Measurements from ENCODE around the gene AUTS2. TPM values are rescaled to one million over a fixed set of nuclear protein-coding genes. Genes with fewer than 3 reads are reported as not detected.

The AUTS2 gene
- total RNA-seq, 2 donors from 2014 or later: 8.6 TPM

- no peaks in the 10 kb centered on the region for H3K27me3 ChIP-seq
Observed at GRCh38 chr7:70098133-70098561, 499.9 kb downstream of the AUTS2 start.

GRCh38 chr7:70098905-70099672 is 500.8 kb downstream of the AUTS2 start:
- H3K36me3 ChIP-seq: no peaks in the 10 kb centered on the region
- H3K27ac ChIP-seq: peak overlapping the region in 1 of 2 donors; percentile 32
- no peak overlapping the region for H3K4me3 ChIP-seq
- H3K9me3 ChIP-seq: no peaks in the 10 kb centered on the region
- DNase-seq (ENCODE audit: low spot score): no peak
- TF ChIP-seq CTCF (IDR thresholded peaks at IDR 0.05): no peak
- no peaks in the 10 kb centered on the region for H3K27me3 ChIP-seq
- peaks cover 0 to 6% of the 10 kb centered on the region in 2 donors for H3K4me1 ChIP-seq

More at GRCh38 chr7:70098133-70098561, 499.9 kb downstream of the AUTS2 start:
- Histone ChIP-seq H3K4me1 (peaks cover 0 to 10% of the 10 kb centered on the region in 2 donors), H3K27ac (peak overlapping the region in 1 of 2 donors; percentile 32), H3K9me3 (no peaks in the 10 kb centered on the region), H3K36me3 (no peaks in the 10 kb centered on the region), H3K4me3 (no peak overlapping the region)
- TF ChIP-seq CTCF (IDR thresholded peaks at IDR 0.05): no peak
- DNase-seq (ENCODE audit: low spot score): no peak

- no peaks in the 10 kb centered on the region for H3K36me3 ChIP-seq
- no peak for DNase-seq (ENCODE audit: low spot score)
- H3K4me3 ChIP-seq: no peak overlapping the region
- no peak overlapping the region for H3K27ac ChIP-seq
- no peaks in the 10 kb centered on the region for H3K9me3 ChIP-seq
- H3K4me1 ChIP-seq: no peaks in the 10 kb centered on the region
- no peak for TF ChIP-seq CTCF (IDR thresholded peaks at IDR 0.05)
- no peaks in the 10 kb centered on the region for H3K27me3 ChIP-seq
Observed at GRCh38 chr7:70104243-70104642, 506.0 kb downstream of the AUTS2 start.

GRCh38 chr7:70113078-70113477 is 514.8 kb downstream of the AUTS2 start:
- Histone ChIP-seq H3K27me3 (no peaks in the 10 kb centered on the region), H3K9me3 (no peaks in the 10 kb centered on the region), H3K4me3 (no peak overlapping the region), H3K4me1 (no peaks in the 10 kb centered on the region), H3K36me3 (no peaks in the 10 kb centered on the region), H3K27ac (no peak overlapping the region)
- no peak for DNase-seq (ENCODE audit: low spot score)
- no peak for TF ChIP-seq CTCF (IDR thresholded peaks at IDR 0.05)

GRCh38 chr7:70113536-70113935 is 515.3 kb downstream of the AUTS2 start:
- Histone ChIP-seq H3K36me3 (peaks cover 4% of the 10 kb centered on the region), H3K27ac (no peak overlapping the region), H3K9me3 (no peaks in the 10 kb centered on the region), H3K4me1 (no peaks in the 10 kb centered on the region), H3K4me3 (no peak overlapping the region), H3K27me3 (no peaks in the 10 kb centered on the region)
- DNase-seq (ENCODE audit: low spot score): no peak
- no peak for TF ChIP-seq CTCF (IDR thresholded peaks at IDR 0.05)

GRCh38 chr7:70114806-70115205 is 516.5 kb downstream of the AUTS2 start:
- Histone ChIP-seq H3K4me1 (no peaks in the 10 kb centered on the region), H3K9me3 (no peaks in the 10 kb centered on the region), H3K27ac (no peak overlapping the region), H3K4me3 (no peak overlapping the region), H3K36me3 (peaks cover 5% of the 10 kb centered on the region), H3K27me3 (no peaks in the 10 kb centered on the region)
- no peak for TF ChIP-seq CTCF (IDR thresholded peaks at IDR 0.05)
- no peak for DNase-seq (ENCODE audit: low spot score)

Data from right atrium auricular region (tissue), 2 donors.